K562 (cell line): Measurements from ENCODE around the gene SCAANT1. TPM values are rescaled to one million over a fixed set of nuclear protein-coding genes. Genes with fewer than 3 reads are reported as not detected.

ENCODE experiments used
- ATAC-seq: fragments of 200-7000 bp; cut with Tn5 transposase; 3 replicates; pipeline ENCODE4 v1.9.1; 2020; ENCODE audit warnings: moderate library complexity
- BruUV-seq: library from RNA; stranded (reverse); fragments of 400-500 nt; replicated peaks from 2 replicates; lab custom pipeline; 2021; lab: Mats Ljungman, UMichigan
- CTCF ChIA-PET: fragments of 300-600 bp; formaldehyde crosslinking; extraction: SDS; loops from one replicate; lab custom pipeline; 2021; ENCODE audit warnings: low intra/inter-chr PET ratio; lab: Yijun Ruan, JAX
- POLR2A ChIA-PET: fragments of 300-600, 350-650 bp; sonication (Branson Sonifier 250); formaldehyde crosslinking; extraction: SDS; loops from one replicate; lab custom pipeline; 2021; ENCODE audit warnings: antibody characterized with exemption, inconsistent platforms; lab: Yijun Ruan, JAX
- DNase-seq, 4 experiments: peaks; one replicate each; pipeline versions ENCODE4 v3.0.0 to v3.0.0-alpha.2; 2011 to 2018; ENCODE audit warnings: low spot score in 3 of 4, mixed read lengths in 3 of 4; ENCODE audit errors: extremely low read depth in 1 of 4
- FAIRE-seq: peaks from 2 replicates; lab custom pipeline; 2011; peaks lifted over from hg19 to GRCh38; lab: Jason Lieb, UNC
- H2AFZ ChIP-seq: 2 replicates; pipeline ENCODE4 v1.6.0; 2011; ENCODE audit warnings: low read depth, low read length, control low read depth, inconsistent platforms
- H3K27ac ChIP-seq: fragments of 200-600 bp; 3 replicates; pipeline ENCODE4 v1.8.0; 2011; ENCODE audit warnings: low read depth, mild to moderate bottlenecking, control low read depth, inconsistent platforms, low read length, moderate library complexity, mixed read lengths; ENCODE audit errors: extremely low read depth
- H3K27me3 ChIP-seq, 2 experiments: fragments of 300-600 bp in 1 of 2; 2 replicates in 1 of 2; 3 replicates in 1 of 2; pipeline versions ENCODE4 v1.6.0 to v1.8.0; 2011; ENCODE audit warnings: inconsistent platforms in 2 of 2, low read length in 2 of 2, mild to moderate bottlenecking in 1 of 2, mixed read lengths in 1 of 2, moderate library complexity in 1 of 2; ENCODE audit not compliant: control insufficient read depth in 2 of 2, insufficient read depth in 2 of 2
- H3K36me3 ChIP-seq: fragments of 300-600 bp; 3 replicates; pipeline ENCODE4 v1.8.0; 2011; ENCODE audit warnings: mild to moderate bottlenecking, low read length, inconsistent platforms; ENCODE audit not compliant: control insufficient read depth, insufficient read depth
- H3K4me1 ChIP-seq, 2 experiments: fragments of 200-600 bp in 1 of 2; replicated peaks in 1 of 2; 2 replicates in 1 of 2; 3 replicates in 1 of 2; pipeline versions ENCODE4 v1.5.1 to v1.8.0; 2011; ENCODE audit warnings: inconsistent platforms in 2 of 2, low read length in 2 of 2, mild to moderate bottlenecking in 1 of 2, mixed read lengths in 1 of 2, moderate library complexity in 1 of 2; ENCODE audit not compliant: control insufficient read depth in 2 of 2, insufficient read depth in 2 of 2
- H3K4me2 ChIP-seq: 2 replicates; pipeline ENCODE4 v1.6.1; 2011; ENCODE audit warnings: low read length, control low read depth, inconsistent platforms, mixed read lengths; ENCODE audit not compliant: insufficient read depth
- H3K4me3 ChIP-seq: fragments of 200-600 bp; sonication (generic), shearing (Covaris generic); 2 replicates; pipeline ENCODE4 v1.5.1; 2016; ENCODE audit warnings: control low read depth, inconsistent platforms
- H3K79me2 ChIP-seq: fragments of 200-600 bp; 3 replicates; pipeline ENCODE4 v1.8.0; 2011; ENCODE audit warnings: low read length, inconsistent platforms; ENCODE audit not compliant: control insufficient read depth, insufficient read depth
- H3K9ac ChIP-seq, 2 experiments: 2 replicates each; pipeline versions ENCODE4 v1.6.0 to v1.6.1; 2011; ENCODE audit warnings: low read depth in 2 of 2, low read length in 2 of 2, control low read depth in 1 of 2, inconsistent platforms in 1 of 2, mild to moderate bottlenecking in 1 of 2, mixed read lengths in 1 of 2; ENCODE audit not compliant: insufficient read depth in 1 of 2
- H3K9me1 ChIP-seq: one replicate; pipeline ENCODE4 v1.6.0; 2011; ENCODE audit warnings: inconsistent platforms, mild to moderate bottlenecking, low read length, moderate library complexity; ENCODE audit not compliant: control insufficient read depth, insufficient read depth
- H3K9me3 ChIP-seq: replicated peaks from 2 replicates; pipeline ENCODE4 v1.5.1; 2011; ENCODE audit warnings: low read depth, low read length, inconsistent platforms; ENCODE audit not compliant: control insufficient read depth, insufficient read depth
- H4K20me1 ChIP-seq: replicated peaks from 2 replicates; pipeline ENCODE4 v1.6.1; 2011; ENCODE audit warnings: low read length, inconsistent platforms, mixed read lengths; ENCODE audit not compliant: control insufficient read depth, insufficient read depth
- MAFG ChIP-seq: fragments of 450-650 bp; conservative IDR thresholded peaks from 2 replicates; pipeline ENCODE4 v1.6.1; 2016; ENCODE audit warnings: missing genetic modification characterization, missing compliant biosample characterization
- POLR2G ChIP-seq: fragments of 200-400 bp; formaldehyde crosslinking; IDR thresholded peaks from 2 replicates; pipeline ENCODE4 v1.6.1; 2017; ENCODE audit warnings: low read depth, mild to moderate bottlenecking, antibody characterized with exemption, low read length, moderate library complexity
- TRIM25 ChIP-seq: fragments of 450-650 bp; IDR thresholded peaks from 2 replicates; pipeline ENCODE4 v1.7.0; 2016; ENCODE audit warnings: borderline replicate concordance
- ZBTB11 ChIP-seq, 3 experiments: fragments of 200-800 bp in 1 of 3; fragments of 250-450 bp in 1 of 3; fragments of 450-650 bp in 1 of 3; sonication (Bioruptor Pico) in 1 of 3; sonication (Bioruptor generic) in 1 of 3; formaldehyde crosslinking in 1 of 3; IDR thresholded peaks; 2 replicates each; pipeline versions ENCODE4 v1.6.1 to v1.8.0; 2016 to 2022; ENCODE audit warnings: mild to moderate bottlenecking in 2 of 3, missing genetic modification characterization in 2 of 3, missing compliant biosample characterization in 1 of 3, moderate library complexity in 1 of 3
- ZFX ChIP-seq: sonication (generic); formaldehyde crosslinking; IDR thresholded peaks from 2 replicates; pipeline ENCODE4 v1.8.0; 2022; ENCODE audit warnings: mild to moderate bottlenecking, missing genetic modification reagents, moderate library complexity
- WGBS: fragments of 100-300 bp; shearing (Covaris generic); methylation state at CpG from one replicate; pipeline ENCODE4 v1.1.6; 2016; ENCODE audit warnings: low coverage, mixed read lengths; ENCODE audit not compliant: insufficient coverage; ENCODE audit errors: missing lambda C conversion rate; 5-methylcytosine and 5-hydroxymethylcytosine counted together
- in situ Hi-C: fragments of 300-500 bp; cut with MboI; formaldehyde crosslinking; loops from 4 replicates; pipeline ENCODE4 v1.15.0; 2018; ENCODE audit warnings: inconsistent platforms, mixed read lengths
- intact Hi-C: fragments of 100-400 bp; cut with micrococcal nuclease; formaldehyde crosslinking; loops from 2 replicates; pipeline ENCODE4 v1.14.2; 2022
- polyA plus RNA-seq, 8 experiments: library from polyadenylated mRNA; depleted of rRNA in 4 of 8; stranded (reverse) in 5 of 8; unstranded in 3 of 8; fragments of >200 nt; fragmentation: Nextera tagmentation in 2 of 8; fragmentation: Illumina TruSeq in 1 of 8; extraction: Ambion mirVana in 2 of 8; extraction: Trizol in 1 of 8; gene quantifications; 2 replicates each; pipeline versions ENCODE4 v1.2.1 to v1.2.3, GENCODE V29; 2011 to 2014; ENCODE audit warnings: inconsistent platforms in 1 of 8, missing spikeins in 1 of 8
- total RNA-seq, 7 experiments: library from RNA; depleted of rRNA in 6 of 7; stranded (reverse); fragments of >200 nt in 6 of 7; fragmentation: Illumina TruSeq in 2 of 7; extraction: Trizol in 2 of 7; gene quantifications; 2 replicates each; pipeline versions ENCODE4 v1.2.1 to v1.2.3, GENCODE V29; 2011 to 2021; ENCODE audit warnings: low replicate concordance in 1 of 7
- TF ChIP-seq, protein P1 (sequence below): fragments of 250-450 bp; sonication (Bioruptor Pico); IDR thresholded peaks from 2 replicates; pipeline ENCODE4 v1.6.1; 2021; ENCODE audit warnings: mild to moderate bottlenecking

SCAANT1 gene
- total and polyA plus RNA-seq, 9 of the 15 experiments (the other 6 are each of a cell fraction or from before 2014, with no cell fraction given), result not detected

- ATAC-seq (no peak), FAIRE-seq (peak; percentile 57), DNase-seq (no peak)
- peaks cover 11% of the 10 kb centered on the region; the same call in 2 of the 3 replicates for H3K36me3 ChIP-seq
- H3K27me3 ChIP-seq, result no peaks in the 10 kb centered on the region
- H3K4me1 ChIP-seq, result peaks cover 4% of the 10 kb centered on the region in 2 experiments; a peak in 4 of 5 replicates
- peak overlapping the region; percentile 73 for H3K4me3 ChIP-seq
- no peaks in the 10 kb centered on the region for H3K9me1 ChIP-seq
- intact Hi-C loops (loop anchor here (5.0 to 10.0 kb wide), 3 partner anchors 47 to 152 kb away; partner anchors contain the start of gene SCAANT1), in situ Hi-C loops (no loop called here)
- peaks cover 87% of the 10 kb centered on the region for H3K79me2 ChIP-seq
- H4K20me1 ChIP-seq, result no peaks in the 10 kb centered on the region
- ChIA-PET CTCF (no interaction called here), POLR2A (no interaction called here)
- 8% methylated on average over 3 of the region's 3 CpGs for WGBS
- H3K9ac ChIP-seq, result peak overlapping the region; percentile 85 to 94; a peak in 3 of 4 replicates
- peak overlapping the region; percentile 84 for H2AFZ ChIP-seq
- peak overlapping the region; percentile 88 for H3K27ac ChIP-seq
- no peaks in the 10 kb centered on the region for H3K9me3 ChIP-seq
- TF ChIP-seq POLR2G (no peak), MAFG (tag) (no peak), ZBTB11 (CRISPR knock-in tag; IDR thresholded peaks at IDR 0.05) (peak in 1 of 3 experiments; percentile 54; a peak in 2 of 6 replicates), TRIM25 (no peak), ZFX (CRISPR knock-in tag) (no peak)
- TF ChIP-seq, protein P1, sequence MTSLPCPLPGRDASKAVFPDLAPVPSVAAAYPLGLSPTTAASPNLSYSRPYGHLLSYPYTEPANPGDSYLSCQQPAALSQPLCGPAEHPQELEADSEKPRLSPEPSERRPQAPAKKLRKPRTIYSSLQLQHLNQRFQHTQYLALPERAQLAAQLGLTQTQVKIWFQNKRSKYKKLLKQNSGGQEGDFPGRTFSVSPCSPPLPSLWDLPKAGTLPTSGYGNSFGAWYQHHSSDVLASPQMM, result no peak
- peak overlapping the region; percentile 70 for H3K4me2 ChIP-seq
- TSS peak; percentile 62 for BruUV-seq
Observed at GRCh38 chr3:63864965-63865327, 47.2 kb downstream of the SCAANT1 start.
